RWPE2 (cell line): ENCODE data around the gene GEMIN4.

ENCODE experiments used
- ATAC-seq: fragments of 200-7000 bp; cut with Tn5 transposase; 3 replicates; pipeline ENCODE4 v1.9.1; 2021; ENCODE audit warnings: low read depth
- DNase-seq: peaks from one replicate; pipeline ENCODE4 v3.0.0-alpha.2; 2020; ENCODE audit warnings: low spot score
- H3K27ac ChIP-seq: fragments of 450-650 bp; 2 replicates; pipeline ENCODE4 v1.5.1; 2017; ENCODE audit warnings: mild to moderate bottlenecking; ENCODE audit not compliant: poor library complexity, severe bottlenecking
- H3K27me3 ChIP-seq: fragments of 250-450 bp; sonication (Bioruptor Pico); 2 replicates; pipeline ENCODE4 v1.5.1; 2021; ENCODE audit warnings: mild to moderate bottlenecking, moderate library complexity; ENCODE audit not compliant: insufficient read depth, poor library complexity, severe bottlenecking
- H3K36me3 ChIP-seq: fragments of 250-450 bp; sonication (Bioruptor Pico); 2 replicates; pipeline ENCODE4 v1.5.1; 2020; ENCODE audit warnings: low read depth, mild to moderate bottlenecking, moderate library complexity
- H3K4me1 ChIP-seq: fragments of 250-450 bp; sonication (Bioruptor Pico); 2 replicates; pipeline ENCODE4 v1.5.1; 2021; ENCODE audit warnings: mild to moderate bottlenecking, moderate library complexity; ENCODE audit not compliant: insufficient read depth, poor library complexity, severe bottlenecking
- H3K4me3 ChIP-seq: fragments of 250-450 bp; sonication (Bioruptor Pico); 2 replicates; pipeline ENCODE4 v1.5.1; 2021; ENCODE audit warnings: mild to moderate bottlenecking, moderate library complexity; ENCODE audit not compliant: severe bottlenecking
- H3K9me3 ChIP-seq: fragments of 250-450 bp; sonication (Bioruptor Pico); 2 replicates; pipeline ENCODE4 v1.5.1; 2021; ENCODE audit warnings: mild to moderate bottlenecking, moderate library complexity; ENCODE audit not compliant: severe bottlenecking
- TF ChIP-seq, protein P1 (sequence below): fragments of 450-650 bp; IDR thresholded peaks from one replicate; pipeline ENCODE4 v1.5.1; 2017; ENCODE audit warnings: mild to moderate bottlenecking, moderate library complexity; ENCODE audit not compliant: poor library complexity, severe bottlenecking

Gene GEMIN4

DNA sequence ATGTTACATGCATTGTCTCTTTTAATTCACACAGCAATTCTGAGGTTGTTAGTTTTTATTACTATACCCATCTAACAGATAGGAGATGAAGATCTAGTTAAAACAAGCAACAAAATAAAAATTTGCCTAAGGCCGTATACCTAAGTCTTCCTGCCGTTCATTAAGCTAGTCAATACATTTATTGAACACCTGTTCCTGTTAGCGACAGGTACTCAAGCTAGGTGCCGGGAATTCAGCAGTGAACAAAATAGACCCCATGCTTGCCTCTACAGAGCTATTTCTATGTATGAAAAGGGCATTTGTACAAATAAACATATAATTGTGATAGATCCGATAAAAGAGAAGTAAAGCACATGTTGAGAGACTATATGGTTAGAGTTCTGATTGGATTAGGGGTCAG, 34.0 kb downstream of the GEMIN4 start:
- ATAC-seq (no peak), DNase-seq (no peak)
- Histone ChIP-seq H3K4me1 (peaks cover 18% of the 10 kb centered on the region), H3K4me3 (no peak overlapping the region), H3K27me3 (no peaks in the 10 kb centered on the region), H3K27ac (no peak overlapping the region), H3K9me3 (no peaks in the 10 kb centered on the region), H3K36me3 (peaks cover 4% of the 10 kb centered on the region; the same call in 1 of the 2 replicates)
- TF ChIP-seq, protein P1, sequence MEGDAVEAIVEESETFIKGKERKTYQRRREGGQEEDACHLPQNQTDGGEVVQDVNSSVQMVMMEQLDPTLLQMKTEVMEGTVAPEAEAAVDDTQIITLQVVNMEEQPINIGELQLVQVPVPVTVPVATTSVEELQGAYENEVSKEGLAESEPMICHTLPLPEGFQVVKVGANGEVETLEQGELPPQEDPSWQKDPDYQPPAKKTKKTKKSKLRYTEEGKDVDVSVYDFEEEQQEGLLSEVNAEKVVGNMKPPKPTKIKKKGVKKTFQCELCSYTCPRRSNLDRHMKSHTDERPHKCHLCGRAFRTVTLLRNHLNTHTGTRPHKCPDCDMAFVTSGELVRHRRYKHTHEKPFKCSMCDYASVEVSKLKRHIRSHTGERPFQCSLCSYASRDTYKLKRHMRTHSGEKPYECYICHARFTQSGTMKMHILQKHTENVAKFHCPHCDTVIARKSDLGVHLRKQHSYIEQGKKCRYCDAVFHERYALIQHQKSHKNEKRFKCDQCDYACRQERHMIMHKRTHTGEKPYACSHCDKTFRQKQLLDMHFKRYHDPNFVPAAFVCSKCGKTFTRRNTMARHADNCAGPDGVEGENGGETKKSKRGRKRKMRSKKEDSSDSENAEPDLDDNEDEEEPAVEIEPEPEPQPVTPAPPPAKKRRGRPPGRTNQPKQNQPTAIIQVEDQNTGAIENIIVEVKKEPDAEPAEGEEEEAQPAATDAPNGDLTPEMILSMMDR, result no peak

DNA sequence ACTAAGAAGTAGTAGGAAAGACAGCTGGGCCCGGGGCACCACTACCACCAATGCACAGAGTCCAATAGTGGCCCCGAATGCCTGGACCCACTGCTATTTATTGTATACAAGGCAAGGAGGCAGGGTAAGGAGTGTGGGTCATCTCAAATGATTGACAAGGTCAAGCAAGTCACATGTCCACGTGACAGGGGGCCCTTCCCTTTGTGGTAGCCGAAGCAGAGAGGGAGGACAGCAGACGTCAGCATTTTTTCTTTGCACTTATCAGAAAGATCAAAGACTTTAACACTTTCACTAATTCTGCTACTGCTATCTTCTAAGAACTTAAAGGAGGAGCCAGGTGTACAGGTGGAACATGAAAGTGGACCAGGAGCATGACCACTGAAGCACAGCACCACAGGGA, 43.9 kb downstream of the GEMIN4 start:
- no peaks in the 10 kb centered on the region for H3K9me3 ChIP-seq
- peaks cover 51% of the 10 kb centered on the region for H3K36me3 ChIP-seq
- ATAC-seq, result no peak
- TF ChIP-seq, protein P1, result no peak
- DNase-seq, result no peak
- no peaks in the 10 kb centered on the region for H3K4me1 ChIP-seq
- no peak overlapping the region for H3K27ac ChIP-seq
- H3K4me3 ChIP-seq, result no peak overlapping the region
- H3K27me3 ChIP-seq, result no peaks in the 10 kb centered on the region

DNA sequence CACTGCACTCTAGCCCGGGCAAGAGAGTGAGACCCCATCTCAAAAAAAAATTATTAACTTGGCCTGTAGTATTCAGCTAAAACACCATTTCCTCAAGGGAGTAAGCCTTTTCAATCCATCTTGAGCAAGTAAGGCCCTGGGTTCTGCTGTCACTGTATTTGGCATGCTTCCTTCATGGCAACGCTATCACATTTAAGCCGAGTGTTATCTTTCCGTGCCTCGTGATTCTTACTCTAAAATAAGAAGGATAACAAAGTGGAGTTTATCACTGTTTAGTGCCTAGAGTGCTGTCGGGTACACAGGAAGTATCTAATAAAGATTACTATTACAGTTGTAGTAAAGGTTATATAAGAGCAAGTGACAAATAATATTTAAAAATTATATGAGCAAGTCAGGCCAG, 46.2 kb downstream of the GEMIN4 start:
- no peak for DNase-seq
- no peak for ATAC-seq
- Histone ChIP-seq H3K9me3 (no peaks in the 10 kb centered on the region), H3K4me1 (no peaks in the 10 kb centered on the region), H3K4me3 (no peak overlapping the region), H3K27me3 (no peaks in the 10 kb centered on the region), H3K27ac (no peak overlapping the region), H3K36me3 (peaks cover 61% of the 10 kb centered on the region)
- TF ChIP-seq, protein P1, result no peak

DNA sequence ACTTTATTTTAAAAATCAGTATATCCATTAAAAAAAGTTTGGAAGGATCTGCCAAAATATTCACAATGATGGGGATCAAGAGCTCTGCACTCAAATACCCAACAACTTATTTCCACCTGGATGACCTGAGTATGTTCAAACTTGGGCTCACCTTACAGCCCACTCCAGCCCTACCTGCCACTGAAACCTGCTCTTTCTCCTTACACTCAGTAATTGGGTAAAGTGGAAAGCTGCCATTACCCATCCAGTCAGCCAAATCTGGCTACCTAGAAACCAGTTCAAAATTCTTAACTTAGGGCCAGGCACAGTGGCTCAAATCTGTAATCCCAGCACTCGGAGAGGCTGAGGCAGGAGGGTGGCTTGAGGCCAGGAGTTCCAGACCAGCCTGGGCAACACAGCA, 47.1 kb downstream of the GEMIN4 start:
- Histone ChIP-seq H3K36me3 (peaks cover 57% of the 10 kb centered on the region), H3K9me3 (no peaks in the 10 kb centered on the region), H3K4me3 (no peak overlapping the region), H3K27ac (no peak overlapping the region), H3K4me1 (no peaks in the 10 kb centered on the region), H3K27me3 (no peaks in the 10 kb centered on the region)
- ATAC-seq, result no peak
- TF ChIP-seq, protein P1, result no peak
- DNase-seq, result no peak

DNA sequence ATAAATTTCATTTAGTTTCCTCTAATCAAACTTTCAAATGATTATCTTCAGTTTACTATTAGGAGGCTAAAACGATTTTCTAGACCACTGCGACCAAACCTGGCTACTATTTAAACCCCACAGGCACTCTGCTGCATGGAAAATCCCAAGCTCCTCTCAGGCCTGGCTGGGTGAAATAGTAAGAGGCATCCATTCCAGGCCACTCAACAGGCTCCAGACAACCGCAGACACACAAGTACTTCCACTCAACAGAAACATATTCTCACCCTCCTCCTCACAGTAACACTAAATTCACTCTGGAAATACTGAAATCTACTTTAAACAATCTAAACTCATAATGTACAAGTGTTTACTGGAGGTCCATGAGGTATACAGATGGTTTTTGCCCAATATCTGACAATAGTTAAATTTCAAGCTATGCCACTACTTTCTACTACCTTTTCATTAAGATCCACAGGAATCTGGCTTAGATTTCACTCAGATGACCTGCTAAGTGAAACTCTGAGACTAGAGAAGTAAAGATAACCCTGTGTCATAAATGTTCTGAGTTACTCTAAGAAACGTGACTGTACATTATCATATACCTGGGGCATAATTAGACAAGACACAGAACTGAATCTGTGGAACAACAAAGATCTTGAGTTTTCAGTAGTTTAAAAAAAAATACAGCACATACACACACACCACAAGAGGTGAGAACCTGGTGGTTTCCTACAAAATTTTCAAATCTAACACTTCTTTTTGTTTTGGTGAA, 47.8 kb downstream of the GEMIN4 start:
- no peak for ATAC-seq
- DNase-seq, result no peak
- no peak overlapping the region for H3K4me3 ChIP-seq
- no peak overlapping the region for H3K27ac ChIP-seq
- TF ChIP-seq, protein P1, result no peak
- no peaks in the 10 kb centered on the region for H3K4me1 ChIP-seq
- no peaks in the 10 kb centered on the region for H3K9me3 ChIP-seq
- H3K36me3 ChIP-seq, result peaks cover 57% of the 10 kb centered on the region
- H3K27me3 ChIP-seq, result no peaks in the 10 kb centered on the region
